Endothelial cell of umbilical vein (primary cell): ENCODE results near the gene PLPP3.

Experiments used
- GATA2 ChIP-seq: IDR thresholded peaks from 2 replicates; pipeline ENCODE4 v1.7.0; 2011; ENCODE audit warnings: low read depth, mild to moderate bottlenecking, moderate library complexity, mixed read lengths, low read length; ENCODE audit not compliant: insufficient read length, insufficient read depth
- JUN ChIP-seq: IDR thresholded peaks from 2 replicates; pipeline ENCODE4 v1.6.1; 2011; ENCODE audit warnings: borderline replicate concordance, low read depth; ENCODE audit not compliant: insufficient read length, insufficient read depth
- POLR2A ChIP-seq: IDR thresholded peaks from 2 replicates; pipeline ENCODE4 v1.6.1; 2012; ENCODE audit warnings: low read depth, mild to moderate bottlenecking, control low read depth, low read length
- TF ChIP-seq, protein P1 (sequence below), 2 donors: IDR thresholded peaks; 1 replicate in 1 of 2; 2 replicates in 1 of 2; pipeline ENCODE4 v1.5.1; 2011; ENCODE audit warnings: low read length in 2 of 2, mild to moderate bottlenecking in 2 of 2, moderate library complexity in 2 of 2, control low read depth in 1 of 2, inconsistent platforms in 1 of 2, low read depth in 1 of 2; ENCODE audit not compliant: insufficient read depth in 1 of 2; ENCODE audit errors: extremely low read depth in 1 of 2

GRCh38 chr1:56515898-56516538 is 63.3 kb downstream of the PLPP3 start:
- TF ChIP-seq, protein P1, sequence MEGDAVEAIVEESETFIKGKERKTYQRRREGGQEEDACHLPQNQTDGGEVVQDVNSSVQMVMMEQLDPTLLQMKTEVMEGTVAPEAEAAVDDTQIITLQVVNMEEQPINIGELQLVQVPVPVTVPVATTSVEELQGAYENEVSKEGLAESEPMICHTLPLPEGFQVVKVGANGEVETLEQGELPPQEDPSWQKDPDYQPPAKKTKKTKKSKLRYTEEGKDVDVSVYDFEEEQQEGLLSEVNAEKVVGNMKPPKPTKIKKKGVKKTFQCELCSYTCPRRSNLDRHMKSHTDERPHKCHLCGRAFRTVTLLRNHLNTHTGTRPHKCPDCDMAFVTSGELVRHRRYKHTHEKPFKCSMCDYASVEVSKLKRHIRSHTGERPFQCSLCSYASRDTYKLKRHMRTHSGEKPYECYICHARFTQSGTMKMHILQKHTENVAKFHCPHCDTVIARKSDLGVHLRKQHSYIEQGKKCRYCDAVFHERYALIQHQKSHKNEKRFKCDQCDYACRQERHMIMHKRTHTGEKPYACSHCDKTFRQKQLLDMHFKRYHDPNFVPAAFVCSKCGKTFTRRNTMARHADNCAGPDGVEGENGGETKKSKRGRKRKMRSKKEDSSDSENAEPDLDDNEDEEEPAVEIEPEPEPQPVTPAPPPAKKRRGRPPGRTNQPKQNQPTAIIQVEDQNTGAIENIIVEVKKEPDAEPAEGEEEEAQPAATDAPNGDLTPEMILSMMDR (IDR thresholded peaks at IDR 0.05; ENCODE audit: extremely low read depth in 1 of 2, insufficient read depth in 1 of 2, low read depth in 1 of 2, low read length in 2 of 2) = no peak
- no peak for TF ChIP-seq GATA2
- no peak for TF ChIP-seq POLR2A
- TF ChIP-seq JUN = no peak
